Measurements from ENCODE around the gene ELAC2. TPM values are rescaled to one million over a fixed set of nuclear protein-coding genes. Genes with fewer than 3 reads are reported as not detected.

Gene ELAC2, protein sequence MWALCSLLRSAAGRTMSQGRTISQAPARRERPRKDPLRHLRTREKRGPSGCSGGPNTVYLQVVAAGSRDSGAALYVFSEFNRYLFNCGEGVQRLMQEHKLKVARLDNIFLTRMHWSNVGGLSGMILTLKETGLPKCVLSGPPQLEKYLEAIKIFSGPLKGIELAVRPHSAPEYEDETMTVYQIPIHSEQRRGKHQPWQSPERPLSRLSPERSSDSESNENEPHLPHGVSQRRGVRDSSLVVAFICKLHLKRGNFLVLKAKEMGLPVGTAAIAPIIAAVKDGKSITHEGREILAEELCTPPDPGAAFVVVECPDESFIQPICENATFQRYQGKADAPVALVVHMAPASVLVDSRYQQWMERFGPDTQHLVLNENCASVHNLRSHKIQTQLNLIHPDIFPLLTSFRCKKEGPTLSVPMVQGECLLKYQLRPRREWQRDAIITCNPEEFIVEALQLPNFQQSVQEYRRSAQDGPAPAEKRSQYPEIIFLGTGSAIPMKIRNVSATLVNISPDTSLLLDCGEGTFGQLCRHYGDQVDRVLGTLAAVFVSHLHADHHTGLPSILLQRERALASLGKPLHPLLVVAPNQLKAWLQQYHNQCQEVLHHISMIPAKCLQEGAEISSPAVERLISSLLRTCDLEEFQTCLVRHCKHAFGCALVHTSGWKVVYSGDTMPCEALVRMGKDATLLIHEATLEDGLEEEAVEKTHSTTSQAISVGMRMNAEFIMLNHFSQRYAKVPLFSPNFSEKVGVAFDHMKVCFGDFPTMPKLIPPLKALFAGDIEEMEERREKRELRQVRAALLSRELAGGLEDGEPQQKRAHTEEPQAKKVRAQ
- 102 to 106 TPM (median 104 TPM) in 5 replicates for total RNA-seq (2022; extraction: Qiagen RNA extraction)

DNA sequence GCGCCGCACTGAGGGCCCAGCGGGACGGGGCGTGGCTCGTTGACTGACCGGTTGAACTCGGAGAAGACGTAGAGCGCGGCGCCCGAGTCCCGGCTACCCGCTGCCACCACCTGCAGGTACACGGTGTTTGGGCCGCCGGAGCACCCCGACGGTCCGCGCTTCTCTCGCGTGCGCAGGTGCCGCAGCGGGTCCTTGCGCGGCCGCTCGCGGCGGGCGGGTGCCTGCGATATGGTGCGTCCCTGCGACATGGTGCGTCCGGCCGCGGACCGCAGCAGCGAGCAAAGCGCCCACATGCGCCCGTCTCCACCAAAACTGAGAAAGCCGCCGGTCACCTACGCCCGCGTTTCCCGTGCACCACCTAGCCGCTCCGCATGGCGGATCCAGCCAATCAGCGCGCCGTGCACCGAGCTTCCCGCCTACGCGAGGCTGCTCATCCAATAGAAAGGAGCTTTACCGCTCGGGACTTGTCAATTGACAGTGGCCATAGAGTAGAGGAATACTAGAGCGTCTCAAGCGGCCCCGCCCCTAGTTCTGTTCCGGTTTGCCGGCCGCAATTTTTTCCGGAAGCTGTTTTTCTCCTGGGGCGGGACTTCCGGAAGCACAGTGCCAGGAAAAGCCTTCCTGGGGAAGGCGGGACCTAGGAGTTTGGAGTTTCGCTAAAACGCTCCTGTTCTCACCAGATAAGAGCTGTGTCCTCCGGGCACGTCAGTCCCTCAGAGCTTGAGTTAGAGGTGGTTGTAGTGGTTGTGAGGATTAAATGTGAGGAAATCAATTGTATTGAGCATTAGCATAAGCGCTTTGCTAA is at the start of gene ELAC2:
Gene ELAC2 (minus strand): TSS at position 373 of the 805 bp plus-strand sequence. CDS start 80 bp downstream, at position 293.

Other genes with a start within 250 kb of the ELAC2 start
- gene ARHGAP44, start 228.5 kb downstream of the ELAC2 start, total RNA-seq (2022; extraction: Qiagen RNA extraction), result 2.0 to 2.8 TPM (median 2.5 TPM) in 5 replicates

All from A549 treated with Mapracorat at 1 μM for 4 hours (cell line).